ENCODE data around the gene PURB. TPM values are rescaled to one million over a fixed set of nuclear protein-coding genes. Genes with fewer than 3 reads are reported as not detected.

The PURB gene
- total RNA-seq, 4 donors from 2014 or later: 13.0 to 18.7 (median 15.9) TPM

GRCh38 chr7:44838751-44839150 is 46.6 kb downstream of the PURB start:
- peaks cover 0 to 52% of the 10 kb centered on the region in 2 donors for H3K36me3 ChIP-seq
- no peak overlapping the region for H3K4me3 ChIP-seq
- H3K9me3 ChIP-seq: no peaks in the 10 kb centered on the region
- in situ Hi-C loops (cut with MboI; ENCODE audit: low sequenced_read_pairs in 4 of 4) (loop anchor here in 1 of 4 donors (5.0 kb wide), 1 partner anchor 246 kb away; no protein-coding TSS in a partner anchor), intact Hi-C loops (cut with DNase I; ENCODE audit: low total_unique reads) (no loop called here)
- peaks cover 6 to 13% of the 10 kb centered on the region in 2 donors for H3K4me1 ChIP-seq
- H3K27ac ChIP-seq: no peak overlapping the region
- DNase-seq (no peak), ATAC-seq (no peak)
- TF ChIP-seq POLR2A (IDR thresholded peaks at IDR 0.05) (no peak), CTCF (IDR thresholded peaks at IDR 0.05 in 4 of 5, conservative IDR thresholded peaks at IDR 0.05 in 1 of 5) (no peak)
- no peaks in the 10 kb centered on the region for H3K27me3 ChIP-seq

- DNase-seq (no peak), ATAC-seq (no peak)
- intact Hi-C loops (cut with DNase I; ENCODE audit: low total_unique reads) (no loop called here), in situ Hi-C loops (cut with MboI; ENCODE audit: low sequenced_read_pairs in 4 of 4) (no loop called here)
- H3K27me3 ChIP-seq: no peaks in the 10 kb centered on the region
- no peaks in the 10 kb centered on the region for H3K9me3 ChIP-seq
- H3K4me3 ChIP-seq: no peak overlapping the region
- H3K27ac ChIP-seq: no peak overlapping the region
- no peaks in the 10 kb centered on the region for H3K4me1 ChIP-seq
- peaks cover 0 to 50% of the 10 kb centered on the region in 2 donors for H3K36me3 ChIP-seq
- TF ChIP-seq POLR2A (IDR thresholded peaks at IDR 0.05): no peak
- TF ChIP-seq CTCF (IDR thresholded peaks at IDR 0.05 in 4 of 5, conservative IDR thresholded peaks at IDR 0.05 in 1 of 5): no peak
These were observed 57.8 kb downstream of the PURB start for GRCh38 chr7:44827567-44827966.

Other genes starting within 250 kb of the PURB start
- gene ZMIZ2, start 136.7 kb downstream of the PURB start, total RNA-seq: 10 to 100 TPM; 10.7 to 19.8 (median 14.0) TPM
- gene PPIA, start 88.8 kb downstream of the PURB start, total RNA-seq: 1,000 to 10,000 TPM in 1 of 4 donors, 100 to 1,000 TPM in 3; 487 to 1,236 (median 715) TPM
- gene H2AZ2, start 37.4 kb downstream of the PURB start, total RNA-seq: 100 to 1,000 TPM in 3 of 4 donors, 10 to 100 TPM in 1; 83.0 to 147 (median 132) TPM
- gene MYO1G, start 93.5 kb upstream of the PURB start, total RNA-seq: 1 to 10 TPM in 2 of 4 donors, under 1 TPM in 1, not detected in 1; 0.61 to 1.4 (median 1.3) TPM
- gene CCM2, start 114.7 kb upstream of the PURB start, total RNA-seq: 10 to 100 TPM; 37.7 to 61.8 (median 47.4) TPM
- 1 to 10 TPM in 2 of 4 donors, under 1 TPM in 2; 0.46 to 1.5 (median 1.1) TPM for gene NACAD, start 203.4 kb upstream of the PURB start, total RNA-seq
- gene TBRG4, start 226.2 kb upstream of the PURB start, total RNA-seq: 100 to 1,000 TPM in 1 of 4 donors, 10 to 100 TPM in 3; 74.3 to 105 (median 92.7) TPM

Measured in gastrocnemius medialis (tissue), 4 donors.